ENCODE data around the gene SPARC.

Gene SPARC

GRCh38 chr5:151718153-151718552, 31.4 kb upstream of the SPARC start:
- no peaks in the 10 kb centered on the region for H3F3A ChIP-seq (ENCODE audit: low read depth)
- H3K4me2 ChIP-seq (ENCODE audit: low read depth, low read length, poor library complexity, severe bottlenecking) = no peak overlapping the region
- H3K4me3 ChIP-seq (ENCODE audit: low read length, poor library complexity, severe bottlenecking) = no peak overlapping the region
- no peaks in the 10 kb centered on the region for H3K36me3 ChIP-seq (ENCODE audit: insufficient read depth, low read length)
- no peak overlapping the region for H3K9ac ChIP-seq (ENCODE audit: low read depth, low read length, poor library complexity, severe bottlenecking)
- H2AFZ ChIP-seq (ENCODE audit: low read length) = no peak overlapping the region
- H3K9me3 ChIP-seq (ENCODE audit: insufficient read depth, low read depth, low read length) = no peaks in the 10 kb centered on the region
- TF ChIP-seq EZH2phosphoT487 (IDR thresholded peaks at IDR 0.05; ENCODE audit: borderline replicate concordance) = no peak
- TF ChIP-seq, protein P1, sequence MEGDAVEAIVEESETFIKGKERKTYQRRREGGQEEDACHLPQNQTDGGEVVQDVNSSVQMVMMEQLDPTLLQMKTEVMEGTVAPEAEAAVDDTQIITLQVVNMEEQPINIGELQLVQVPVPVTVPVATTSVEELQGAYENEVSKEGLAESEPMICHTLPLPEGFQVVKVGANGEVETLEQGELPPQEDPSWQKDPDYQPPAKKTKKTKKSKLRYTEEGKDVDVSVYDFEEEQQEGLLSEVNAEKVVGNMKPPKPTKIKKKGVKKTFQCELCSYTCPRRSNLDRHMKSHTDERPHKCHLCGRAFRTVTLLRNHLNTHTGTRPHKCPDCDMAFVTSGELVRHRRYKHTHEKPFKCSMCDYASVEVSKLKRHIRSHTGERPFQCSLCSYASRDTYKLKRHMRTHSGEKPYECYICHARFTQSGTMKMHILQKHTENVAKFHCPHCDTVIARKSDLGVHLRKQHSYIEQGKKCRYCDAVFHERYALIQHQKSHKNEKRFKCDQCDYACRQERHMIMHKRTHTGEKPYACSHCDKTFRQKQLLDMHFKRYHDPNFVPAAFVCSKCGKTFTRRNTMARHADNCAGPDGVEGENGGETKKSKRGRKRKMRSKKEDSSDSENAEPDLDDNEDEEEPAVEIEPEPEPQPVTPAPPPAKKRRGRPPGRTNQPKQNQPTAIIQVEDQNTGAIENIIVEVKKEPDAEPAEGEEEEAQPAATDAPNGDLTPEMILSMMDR (conservative IDR thresholded peaks at IDR 0.05; ENCODE audit: low read length) = no peak
- H3K9me2 ChIP-seq (replicated peaks; ENCODE audit: low read depth, low read length) = no peaks in the 10 kb centered on the region
- peaks cover 7% of the 10 kb centered on the region for H3K4me1 ChIP-seq (ENCODE audit: insufficient read depth, low read length, poor library complexity, severe bottlenecking)
- H3K27me3 ChIP-seq (ENCODE audit: insufficient read depth, low read length, poor library complexity, severe bottlenecking) = no peaks in the 10 kb centered on the region
- H3K79me2 ChIP-seq (ENCODE audit: insufficient read depth, low read length) = no peaks in the 10 kb centered on the region
- H4K20me1 ChIP-seq (ENCODE audit: insufficient read depth, low read length, poor library complexity, severe bottlenecking) = no peaks in the 10 kb centered on the region

GRCh38 chr5:151717416-151717815, 30.7 kb upstream of the SPARC start:
- H3K9me3 ChIP-seq (ENCODE audit: insufficient read depth, low read depth, low read length) = no peaks in the 10 kb centered on the region
- no peaks in the 10 kb centered on the region for H4K20me1 ChIP-seq (ENCODE audit: insufficient read depth, low read length, poor library complexity, severe bottlenecking)
- H3K4me1 ChIP-seq (ENCODE audit: insufficient read depth, low read length, poor library complexity, severe bottlenecking) = peaks cover 7% of the 10 kb centered on the region
- no peak overlapping the region for H3K4me3 ChIP-seq (ENCODE audit: low read length, poor library complexity, severe bottlenecking)
- no peak for TF ChIP-seq EZH2phosphoT487 (IDR thresholded peaks at IDR 0.05; ENCODE audit: borderline replicate concordance)
- TF ChIP-seq, protein P1 (conservative IDR thresholded peaks at IDR 0.05; ENCODE audit: low read length) = no peak
- H3K36me3 ChIP-seq (ENCODE audit: insufficient read depth, low read length) = no peaks in the 10 kb centered on the region
- no peak overlapping the region for H2AFZ ChIP-seq (ENCODE audit: low read length)
- no peaks in the 10 kb centered on the region for H3K9me2 ChIP-seq (replicated peaks; ENCODE audit: low read depth, low read length)
- H3F3A ChIP-seq (ENCODE audit: low read depth) = no peaks in the 10 kb centered on the region
- H3K9ac ChIP-seq (ENCODE audit: low read depth, low read length, poor library complexity, severe bottlenecking) = no peak overlapping the region
- H3K27me3 ChIP-seq (ENCODE audit: insufficient read depth, low read length, poor library complexity, severe bottlenecking) = no peaks in the 10 kb centered on the region
- no peak overlapping the region for H3K4me2 ChIP-seq (ENCODE audit: low read depth, low read length, poor library complexity, severe bottlenecking)
- H3K79me2 ChIP-seq (ENCODE audit: insufficient read depth, low read length) = no peaks in the 10 kb centered on the region

DNA sequence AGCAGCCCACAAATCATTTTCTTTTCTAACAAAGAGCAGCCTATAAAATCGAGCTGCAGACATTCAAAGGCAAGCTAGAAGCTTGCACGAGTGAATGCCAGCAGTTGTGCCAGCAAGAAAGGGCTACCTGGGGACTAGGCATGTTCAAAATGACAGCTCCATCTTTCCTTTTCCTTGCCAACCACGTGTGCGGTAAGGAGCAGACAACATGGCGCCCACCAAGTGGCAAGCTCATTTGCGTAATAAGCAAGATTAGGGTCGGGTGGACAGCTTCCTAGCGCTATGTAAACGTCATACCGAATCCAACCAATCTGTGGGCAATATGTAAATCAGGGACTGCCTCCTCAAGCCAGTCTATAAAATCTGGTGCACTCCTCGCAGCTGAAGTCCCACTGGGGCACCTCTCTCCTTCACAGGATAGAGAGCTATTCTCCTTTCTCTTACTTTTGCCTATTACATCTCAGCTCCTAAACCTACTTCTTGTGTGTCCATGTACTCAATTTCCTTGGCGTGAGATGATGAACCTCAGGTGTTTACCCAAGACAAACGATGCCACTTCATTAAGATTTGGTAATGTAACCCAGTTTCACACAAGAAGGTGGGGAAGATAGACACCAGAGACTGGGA, 22.5 kb upstream of the SPARC start:
- H3K36me3 ChIP-seq (ENCODE audit: insufficient read depth, low read length) = no peaks in the 10 kb centered on the region
- H3K4me2 ChIP-seq (ENCODE audit: low read depth, low read length, poor library complexity, severe bottlenecking) = no peak overlapping the region
- no peaks in the 10 kb centered on the region for H3K9me3 ChIP-seq (ENCODE audit: insufficient read depth, low read depth, low read length)
- H3K79me2 ChIP-seq (ENCODE audit: insufficient read depth, low read length) = no peaks in the 10 kb centered on the region
- no peaks in the 10 kb centered on the region for H4K20me1 ChIP-seq (ENCODE audit: insufficient read depth, low read length, poor library complexity, severe bottlenecking)
- H3F3A ChIP-seq (ENCODE audit: low read depth) = no peaks in the 10 kb centered on the region
- TF ChIP-seq, protein P1 (conservative IDR thresholded peaks at IDR 0.05; ENCODE audit: low read length) = no peak
- no peak overlapping the region for H3K9ac ChIP-seq (ENCODE audit: low read depth, low read length, poor library complexity, severe bottlenecking)
- H2AFZ ChIP-seq (ENCODE audit: low read length) = no peak overlapping the region
- H3K4me1 ChIP-seq (ENCODE audit: insufficient read depth, low read length, poor library complexity, severe bottlenecking) = peaks cover 12% of the 10 kb centered on the region
- no peak overlapping the region for H3K4me3 ChIP-seq (ENCODE audit: low read length, poor library complexity, severe bottlenecking)
- no peaks in the 10 kb centered on the region for H3K27me3 ChIP-seq (ENCODE audit: insufficient read depth, low read length, poor library complexity, severe bottlenecking)
- H3K9me2 ChIP-seq (replicated peaks; ENCODE audit: low read depth, low read length) = no peaks in the 10 kb centered on the region

Data from Loucy (cell line).